Stimulated activated CD4-positive, alpha-beta T cell treated with anti-CD3 and anti-CD28 coated beads, Interleukin-12 subunit alpha, Interleukin-12 subunit beta, amount 100 ng/mL, for 24 hours (primary cell): Measurements from ENCODE around the gene PLIN4.
"Not testable (repeated sequence)": the region's sequence is repeated elsewhere in the genome, so short reads cannot be mapped to it uniquely, and the experiment has no call there.

Experiments
- DNase-seq, 2 experiments: peaks; one replicate each; pipeline ENCODE4 v3.0.0-alpha.2; 2020; ENCODE audit warnings: low read depth in 2 of 2

PLIN4 gene

GRCh38 chr19:4518345-4519171 lies at the start of gene PLIN4:
TSS of gene PLIN4 (minus strand) at chr19:4518486. CDS start at chr19:4518272, 214 bp downstream.
- DNase-seq = no peak

- DNase-seq = peak; percentile 32 to 69
Measured at GRCh38 chr19:4567584-4568071, 49.3 kb upstream of the PLIN4 start.

GRCh38 chr19:4566402-4567051 lies 48.2 kb upstream of the PLIN4 start:
- no peak for DNase-seq

GRCh38 chr19:4563562-4563961 lies 45.3 kb upstream of the PLIN4 start:
- not testable (repeated sequence) for DNase-seq

GRCh38 chr19:4562085-4562484 lies 43.8 kb upstream of the PLIN4 start:
- not testable (repeated sequence) for DNase-seq

GRCh38 chr19:4559569-4559968 lies 41.3 kb upstream of the PLIN4 start, which contains the start of gene SEMA6B:
TSS of gene SEMA6B (minus strand) at chr19:4559684. CDS start at chr19:4558457, 1,227 bp downstream.
- DNase-seq = no peak

- peak in 1 of 2 experiments; percentile 21 for DNase-seq
Measured at GRCh38 chr19:4557971-4558941, 40.0 kb upstream of the PLIN4 start.

GRCh38 chr19:4557144-4557970 lies 39.1 kb upstream of the PLIN4 start:
- DNase-seq = no peak

GRCh38 chr19:4556597-4557127 lies 38.4 kb upstream of the PLIN4 start:
- DNase-seq = peak in 1 of 2 experiments; percentile 23

GRCh38 chr19:4555657-4556561 lies 37.6 kb upstream of the PLIN4 start:
- no peak for DNase-seq

GRCh38 chr19:4554717-4555116 lies 36.4 kb upstream of the PLIN4 start:
- no peak for DNase-seq

GRCh38 chr19:4553775-4554174 lies 35.5 kb upstream of the PLIN4 start:
- no peak for DNase-seq

- DNase-seq = no peak
Measured at GRCh38 chr19:4553092-4553695, 34.9 kb upstream of the PLIN4 start.

- DNase-seq = no peak
Measured at GRCh38 chr19:4552525-4552819, 34.2 kb upstream of the PLIN4 start.

- no peak for DNase-seq
Measured at GRCh38 chr19:4550479-4551050, 32.3 kb upstream of the PLIN4 start.

GRCh38 chr19:4550018-4550417 lies 31.7 kb upstream of the PLIN4 start:
- DNase-seq = no peak

- DNase-seq = no peak
Measured at GRCh38 chr19:4548238-4548584, 29.9 kb upstream of the PLIN4 start.

GRCh38 chr19:4547303-4548237 lies 29.3 kb upstream of the PLIN4 start:
- DNase-seq = no peak
